Peyer's patch (tissue), 4 donors: ENCODE measurements around the gene STK39.

ENCODE experiments used
- CTCF ChIP-seq, 6 experiments: fragments of 450-650 bp in 4 of 6; fragments of 200-600 bp in 2 of 6; sonication (generic) in 1 of 6; IDR thresholded peaks; one replicate each; pipeline ENCODE4 v1.5.1; 2017 to 2019; ENCODE audit warnings: antibody characterized with exemption in 6 of 6, mild to moderate bottlenecking in 3 of 6, moderate library complexity in 1 of 6
- POLR2A ChIP-seq, 2 donors: fragments of 450-650 bp; IDR thresholded peaks; one replicate each; pipeline ENCODE4 v1.5.1; 2017; ENCODE audit warnings: antibody characterized with exemption in 2 of 2, mild to moderate bottlenecking in 2 of 2, moderate library complexity in 2 of 2

GRCh38 chr2:168132389-168132788 is 115.0 kb downstream of the STK39 start:
- TF ChIP-seq CTCF (IDR thresholded peaks at IDR 0.05) (no peak), POLR2A (IDR thresholded peaks at IDR 0.05) (no peak)
